Muscle of arm (tissue), 14 donors: ENCODE results near the gene CAND1. TPM values are rescaled to one million over a fixed set of nuclear protein-coding genes. Genes with fewer than 3 reads are reported as not detected.

Experiments
- DNase-seq: peaks from one replicate; pipeline ENCODE4 v3.0.0-alpha.2; 2013
- long read RNA-seq, 11 donors: transcript quantifications; one replicate each; lab custom pipeline, GENCODE V29; 2026
- polyA plus RNA-seq, 12 donors: library from polyadenylated mRNA; unstranded; fragments of 120-200 nt; gene quantifications; one replicate each; pipeline ENCODE4 v1.2.1, GENCODE V29; 2013; ENCODE audit not compliant: insufficient read length in 12 of 12

Gene CAND1
- 100 to 1,000 TPM in 4 of 12 donors, 10 to 100 TPM in 7, not detected in 1; 70.5 to 125 (median 99.3) TPM for polyA plus RNA-seq
- long read RNA-seq, donor 1, full-length matches to known transcripts = 9 of 27 reads
- long read RNA-seq, donor 1, partial matches to known transcripts = 18 of 27 reads
- long read RNA-seq, donor 1, other reads (novel, unspliced or antisense) = 0 of 27 reads
- long read RNA-seq, donor 2, full-length matches to known transcripts = 10 of 16 reads
- long read RNA-seq, donor 2, partial matches to known transcripts = 6 of 16 reads
- long read RNA-seq, donor 2, other reads (novel, unspliced or antisense) = 0 of 16 reads
- long read RNA-seq, donor 3, full-length matches to known transcripts = 2 of 13 reads
- long read RNA-seq, donor 3, partial matches to known transcripts = 11 of 13 reads
- long read RNA-seq, donor 3, other reads (novel, unspliced or antisense) = 0 of 13 reads
- long read RNA-seq, donor 4, full-length matches to known transcripts = 4 of 4 reads
- long read RNA-seq, donor 4, partial matches to known transcripts = 0 of 4 reads
- long read RNA-seq, donor 4, other reads (novel, unspliced or antisense) = 0 of 4 reads
- long read RNA-seq, donor 5 = 0 reads
- long read RNA-seq, donor 6, full-length matches to known transcripts = 6 of 19 reads
- long read RNA-seq, donor 6, partial matches to known transcripts = 13 of 19 reads
- long read RNA-seq, donor 6, other reads (novel, unspliced or antisense) = 0 of 19 reads
- long read RNA-seq, donor 7, full-length matches to known transcripts = 4 of 10 reads
- long read RNA-seq, donor 7, partial matches to known transcripts = 6 of 10 reads
- long read RNA-seq, donor 7, other reads (novel, unspliced or antisense) = 0 of 10 reads
- long read RNA-seq, donor 8, full-length matches to known transcripts = 10 of 22 reads
- long read RNA-seq, donor 8, partial matches to known transcripts = 12 of 22 reads
- long read RNA-seq, donor 8, other reads (novel, unspliced or antisense) = 0 of 22 reads
- long read RNA-seq, donor 9, full-length matches to known transcripts = 7 of 18 reads
- long read RNA-seq, donor 9, partial matches to known transcripts = 11 of 18 reads
- long read RNA-seq, donor 9, other reads (novel, unspliced or antisense) = 0 of 18 reads
- long read RNA-seq, donor 10, full-length matches to known transcripts = 8 of 21 reads
- long read RNA-seq, donor 10, partial matches to known transcripts = 13 of 21 reads
- long read RNA-seq, donor 10, other reads (novel, unspliced or antisense) = 0 of 21 reads
- long read RNA-seq, donor 11, full-length matches to known transcripts = 6 of 25 reads
- long read RNA-seq, donor 11, partial matches to known transcripts = 19 of 25 reads
- long read RNA-seq, donor 11, other reads (novel, unspliced or antisense) = 0 of 25 reads

DNA sequence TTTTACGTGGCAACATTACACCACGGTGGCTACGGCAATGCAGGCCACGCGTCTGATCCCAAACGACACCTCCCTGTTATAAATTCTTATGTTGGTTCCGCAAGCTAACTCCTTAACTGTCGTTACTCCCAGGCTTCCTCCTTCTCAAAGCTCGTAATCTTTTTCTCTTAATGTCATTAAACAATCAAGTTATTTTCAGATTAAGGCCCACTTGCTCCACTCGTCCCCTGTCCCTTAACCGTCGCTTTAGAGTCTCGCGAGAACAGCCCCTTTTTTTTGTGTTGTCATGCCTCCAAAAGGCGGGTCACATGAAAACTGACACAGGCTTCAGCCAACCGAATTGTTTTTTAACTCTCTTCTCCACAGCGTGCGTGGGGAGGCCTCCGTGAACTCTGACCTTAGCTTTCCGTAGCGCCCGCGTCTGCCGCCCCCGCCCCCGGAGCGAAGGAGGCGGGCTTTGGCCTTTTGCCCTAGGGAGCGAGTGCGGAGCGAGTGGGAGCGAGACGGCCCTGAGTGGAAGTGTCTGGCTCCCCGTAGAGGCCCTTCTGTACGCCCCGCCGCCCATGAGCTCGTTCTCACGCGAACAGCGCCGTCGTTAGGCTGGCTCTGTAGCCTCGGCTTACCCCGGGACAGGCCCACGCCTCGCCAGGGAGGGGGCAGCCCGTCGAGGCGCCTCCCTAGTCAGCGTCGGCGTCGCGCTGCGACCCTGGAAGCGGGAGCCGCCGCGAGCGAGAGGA lies at the start of gene CAND1:
CAND1 (plus strand) TSS at position 463 of the 737 bp plus-strand sequence. CDS start 360 bp downstream, outside the sequence.
- peak; percentile 100 for DNase-seq

DNA sequence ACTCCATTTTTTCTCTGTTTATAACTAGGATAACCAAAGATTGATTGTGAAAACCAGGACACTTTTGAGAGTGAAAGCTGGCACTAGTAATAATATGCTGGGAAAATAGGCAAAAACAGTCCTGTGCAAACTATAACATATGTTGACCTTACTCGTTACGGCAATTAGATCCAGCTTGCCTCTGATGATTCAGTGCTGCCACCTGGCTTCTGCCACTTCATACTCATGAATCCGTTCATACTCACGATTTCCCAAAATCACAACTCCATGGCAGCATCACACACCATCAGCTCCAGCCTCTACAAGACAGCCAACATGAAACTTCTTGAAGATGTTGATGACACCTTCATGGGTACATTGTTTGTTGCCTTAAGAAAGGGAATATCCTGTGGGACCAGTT lies 49.1 kb upstream of the CAND1 start:
- DNase-seq = no peak

DNA sequence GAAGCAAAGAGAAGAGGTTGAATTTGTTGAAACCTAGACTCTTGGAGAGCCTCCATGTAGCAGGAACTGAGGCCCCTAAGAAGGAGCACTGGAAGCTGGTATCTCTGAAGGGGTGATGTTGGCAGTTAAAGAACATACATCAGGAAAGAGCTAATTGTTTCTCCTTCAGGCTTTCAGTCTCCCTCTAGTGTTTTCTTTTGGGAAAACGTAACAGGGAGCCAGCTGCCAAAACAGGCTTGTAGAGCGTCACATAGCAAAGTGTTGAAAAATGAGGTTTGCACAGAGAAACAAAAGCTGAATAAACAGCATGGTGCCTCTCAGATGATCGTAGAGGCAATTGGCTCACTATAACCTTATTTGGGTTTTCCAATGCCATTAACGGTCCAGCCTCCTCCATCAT lies 46.9 kb upstream of the CAND1 start:
- DNase-seq = no peak

DNA sequence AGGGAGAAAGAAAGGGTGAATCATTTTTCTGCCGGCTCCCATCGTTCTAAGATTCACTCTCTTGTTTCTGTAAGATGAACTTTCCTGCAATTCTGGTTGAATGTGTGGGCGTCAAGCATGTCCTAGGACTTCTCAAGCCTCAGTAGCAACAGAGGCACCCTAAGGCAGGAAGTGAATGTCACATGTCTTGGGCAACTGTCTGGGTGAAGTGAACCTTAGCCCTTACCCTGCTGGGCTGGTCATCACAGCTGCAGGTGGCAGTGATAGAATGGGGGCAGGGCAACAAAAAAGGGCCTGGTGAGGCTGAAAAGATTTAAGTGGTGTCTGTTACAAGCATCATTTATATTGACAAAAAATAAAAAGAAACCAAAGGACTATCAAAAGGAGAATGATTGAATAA lies 45.9 kb upstream of the CAND1 start:
- no peak for DNase-seq

DNA sequence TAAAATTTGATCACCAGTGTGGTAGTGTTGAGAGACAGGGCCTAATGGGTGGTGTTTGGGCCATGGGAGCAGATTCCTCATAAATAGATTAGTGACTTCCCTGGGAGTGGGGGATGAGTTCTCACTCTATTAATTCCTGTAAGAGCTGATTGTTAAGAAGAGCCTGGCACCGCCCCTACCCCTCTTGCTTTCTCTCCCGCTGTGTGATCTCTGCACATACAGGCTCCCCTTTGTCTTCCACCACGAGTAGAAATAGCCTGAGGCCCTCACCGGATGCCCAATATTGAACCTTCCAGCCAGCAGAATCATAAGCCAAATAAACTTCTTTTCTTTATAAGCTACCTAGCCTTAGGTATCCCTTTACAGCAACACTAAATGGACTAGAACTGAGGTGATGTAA lies 31.9 kb upstream of the CAND1 start:
- no peak for DNase-seq

DNA sequence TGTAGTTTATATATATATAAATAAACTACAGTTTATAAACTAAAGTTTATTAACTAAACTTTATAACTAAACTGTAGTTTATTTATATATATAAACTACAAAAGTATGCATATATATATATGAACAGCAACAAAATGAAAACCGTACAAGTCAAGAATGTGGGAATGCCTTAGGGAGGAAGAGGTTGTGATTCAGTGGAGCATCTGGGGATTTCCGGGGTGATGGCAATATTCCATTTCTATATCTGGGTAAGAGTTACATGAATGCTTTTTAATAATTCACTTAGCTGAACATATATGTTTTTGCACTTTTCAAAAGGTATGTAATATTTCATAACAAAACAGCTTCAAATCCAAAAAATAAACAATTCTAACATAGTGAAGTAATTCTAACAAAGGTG lies 30.1 kb upstream of the CAND1 start:
- no peak for DNase-seq

DNA sequence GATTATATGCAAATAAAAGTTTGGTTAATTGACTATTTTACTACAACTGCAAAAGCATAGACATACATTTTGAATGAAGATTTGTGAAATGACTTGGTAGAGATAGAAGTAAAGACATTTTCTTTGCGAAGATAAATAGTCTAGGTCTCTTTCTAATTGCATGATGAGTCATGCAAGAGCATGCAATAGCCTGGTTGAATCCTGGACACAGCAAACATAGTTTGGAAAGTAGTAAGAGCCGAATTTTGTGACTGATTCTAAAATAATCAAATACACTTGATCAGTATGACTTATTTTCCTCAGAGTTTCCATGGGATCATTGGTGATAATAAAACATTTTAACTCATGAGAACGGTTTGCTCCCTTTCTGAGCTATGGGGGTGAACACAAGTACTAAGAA lies 27.7 kb upstream of the CAND1 start:
- DNase-seq = no peak

DNA sequence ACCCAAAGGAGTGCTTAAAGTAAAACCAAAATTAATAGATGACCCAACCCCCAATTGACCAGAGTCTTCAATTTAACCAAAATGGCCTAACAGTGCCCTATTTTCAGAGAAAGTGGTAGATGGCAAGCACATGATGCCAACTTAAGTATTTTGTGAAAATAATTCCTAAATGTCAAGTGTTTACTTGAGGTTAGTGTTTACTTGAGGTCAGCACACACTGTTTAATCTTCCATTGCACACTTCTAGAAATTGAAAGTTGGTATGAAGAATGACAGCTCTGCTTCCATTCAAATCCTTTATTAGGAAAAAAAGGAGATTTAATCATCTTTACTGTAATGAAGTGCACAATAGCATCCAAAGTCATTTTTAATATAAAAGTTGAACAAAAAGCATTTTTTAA lies 25.9 kb upstream of the CAND1 start:
- DNase-seq = no peak

DNA sequence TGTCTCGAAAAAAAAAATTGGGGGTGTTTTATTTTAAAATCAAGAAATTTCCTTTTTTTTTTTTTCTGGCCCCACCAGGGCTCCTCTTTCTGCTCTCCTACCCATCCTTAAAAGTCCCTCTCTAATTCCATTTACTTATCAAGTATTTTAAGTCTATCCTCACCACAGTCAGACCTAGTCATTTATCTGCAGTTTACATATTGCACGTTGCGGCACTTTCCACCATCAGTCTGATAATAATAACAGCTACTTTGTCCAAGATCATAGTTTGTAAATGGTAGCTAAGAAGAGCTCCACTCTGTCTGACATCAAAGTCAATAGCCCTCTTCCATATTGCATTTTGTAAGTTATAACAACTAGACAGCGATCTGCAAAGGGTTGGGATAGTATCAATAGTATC lies 23.6 kb upstream of the CAND1 start:
- DNase-seq = no peak

DNA sequence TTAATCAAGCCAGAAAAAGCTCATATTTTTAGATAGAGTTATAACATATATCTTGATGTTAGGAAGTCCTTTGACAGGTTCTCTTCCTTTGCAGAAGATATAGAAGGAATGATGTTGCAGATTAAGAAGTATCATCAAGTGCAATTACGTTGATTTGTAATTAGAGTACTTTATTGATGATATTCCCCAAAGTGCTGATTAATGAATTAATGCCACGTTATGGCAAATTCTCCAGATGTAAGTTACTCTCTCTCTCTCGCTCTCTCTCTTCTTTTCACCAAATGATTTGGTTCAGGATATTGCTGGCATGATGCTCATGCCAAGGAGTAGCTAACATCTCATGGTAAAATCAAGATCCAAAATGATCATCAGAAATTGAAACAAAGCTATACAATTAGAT lies 18.1 kb upstream of the CAND1 start:
- DNase-seq = no peak

DNA sequence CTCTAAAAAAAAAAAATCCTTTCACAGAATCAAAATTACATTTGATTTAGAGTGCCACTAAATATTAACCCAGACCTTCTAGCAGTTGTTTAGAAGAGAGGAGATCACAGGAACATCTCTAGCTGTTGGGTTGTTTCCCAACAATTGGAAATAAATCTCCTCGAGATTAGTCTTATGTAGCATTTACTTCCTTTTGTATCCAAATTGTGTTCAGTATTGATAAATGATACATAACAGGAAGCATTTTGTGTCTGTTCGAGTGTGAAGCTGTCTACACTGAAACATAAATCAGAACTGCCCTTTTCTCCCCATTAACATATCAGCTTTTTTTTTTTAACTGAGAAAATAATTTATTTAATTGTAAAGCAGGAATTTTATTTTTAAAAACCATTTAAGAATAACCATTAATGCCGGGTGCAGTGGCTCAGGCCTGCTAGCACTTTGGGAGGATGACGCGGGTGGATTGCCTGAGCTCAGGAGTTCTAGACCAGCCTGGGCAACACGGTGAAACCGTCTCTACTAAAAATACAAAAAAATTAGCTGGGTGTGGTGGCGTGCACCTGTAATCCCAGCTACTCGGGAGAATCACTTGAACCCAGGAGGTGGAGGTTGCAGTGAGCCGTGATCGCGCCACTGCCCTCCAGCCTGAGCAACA lies 14.7 kb upstream of the CAND1 start:
- no peak for DNase-seq

DNA sequence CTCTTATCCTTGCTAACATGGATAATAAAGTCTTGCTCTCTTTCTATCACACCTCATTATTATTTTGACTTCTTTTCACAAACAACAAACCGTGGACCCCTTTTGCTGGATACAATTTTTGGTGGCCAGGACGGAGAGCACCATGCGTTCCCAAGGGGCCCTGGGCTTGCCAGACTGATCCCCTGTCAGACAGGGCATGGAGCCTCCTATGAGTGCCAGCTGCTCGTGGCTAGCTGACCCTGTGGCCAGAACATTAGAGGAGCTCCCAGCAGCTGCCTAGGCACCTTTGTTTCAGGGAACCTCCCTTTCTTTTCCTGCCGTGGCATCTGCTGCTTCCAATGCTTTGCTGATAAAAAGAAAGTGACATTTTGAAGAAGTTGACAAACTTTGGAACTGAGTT lies 12.5 kb upstream of the CAND1 start:
- DNase-seq = no peak

DNA sequence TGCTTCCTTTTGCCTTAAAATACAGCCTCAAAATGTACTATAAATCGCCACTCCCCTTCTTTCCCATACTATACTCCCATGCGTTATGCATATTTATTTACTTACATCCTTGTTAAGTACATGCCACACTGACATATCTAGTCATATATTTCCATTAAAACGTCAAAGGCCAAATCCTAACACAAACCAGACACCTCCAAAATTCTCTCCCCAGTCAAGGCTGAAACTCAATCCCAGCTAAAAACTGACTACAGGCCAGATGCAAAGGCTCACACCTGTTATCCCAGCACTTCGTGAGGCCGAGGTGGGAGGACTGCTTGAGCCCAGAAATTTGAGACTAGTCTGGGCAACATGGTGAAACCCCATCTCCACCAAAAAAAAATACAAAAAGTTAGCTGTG lies 5.7 kb upstream of the CAND1 start:
- DNase-seq = no peak

DNA sequence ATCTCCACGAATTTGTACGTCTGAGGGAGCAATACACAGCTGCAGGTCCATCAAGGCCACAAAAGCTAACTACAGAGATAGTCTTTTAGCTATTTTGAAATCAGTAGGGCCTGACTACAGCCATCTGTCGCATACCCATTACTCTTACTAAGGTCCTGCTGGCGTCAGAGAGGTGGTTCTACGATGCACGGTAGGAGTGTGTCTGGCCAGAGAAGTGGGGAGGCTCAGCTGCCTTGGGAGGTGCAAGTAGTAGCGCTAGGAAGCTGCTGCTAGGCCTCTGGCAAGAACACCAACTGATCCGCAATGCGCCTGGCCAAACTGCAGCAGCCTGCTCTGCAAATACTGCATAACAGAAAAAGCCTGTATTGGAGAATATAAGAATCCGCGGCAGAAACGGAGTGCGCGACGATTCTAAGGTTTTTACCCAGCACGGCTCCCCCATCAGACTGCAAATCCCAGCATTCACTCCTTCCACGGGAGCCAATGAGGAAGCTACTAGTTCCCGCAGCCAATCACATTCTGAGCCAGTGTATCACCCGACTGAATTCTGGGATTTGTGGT lies 743 bp upstream of the CAND1 start:
- peak; percentile 98 for DNase-seq

DNA sequence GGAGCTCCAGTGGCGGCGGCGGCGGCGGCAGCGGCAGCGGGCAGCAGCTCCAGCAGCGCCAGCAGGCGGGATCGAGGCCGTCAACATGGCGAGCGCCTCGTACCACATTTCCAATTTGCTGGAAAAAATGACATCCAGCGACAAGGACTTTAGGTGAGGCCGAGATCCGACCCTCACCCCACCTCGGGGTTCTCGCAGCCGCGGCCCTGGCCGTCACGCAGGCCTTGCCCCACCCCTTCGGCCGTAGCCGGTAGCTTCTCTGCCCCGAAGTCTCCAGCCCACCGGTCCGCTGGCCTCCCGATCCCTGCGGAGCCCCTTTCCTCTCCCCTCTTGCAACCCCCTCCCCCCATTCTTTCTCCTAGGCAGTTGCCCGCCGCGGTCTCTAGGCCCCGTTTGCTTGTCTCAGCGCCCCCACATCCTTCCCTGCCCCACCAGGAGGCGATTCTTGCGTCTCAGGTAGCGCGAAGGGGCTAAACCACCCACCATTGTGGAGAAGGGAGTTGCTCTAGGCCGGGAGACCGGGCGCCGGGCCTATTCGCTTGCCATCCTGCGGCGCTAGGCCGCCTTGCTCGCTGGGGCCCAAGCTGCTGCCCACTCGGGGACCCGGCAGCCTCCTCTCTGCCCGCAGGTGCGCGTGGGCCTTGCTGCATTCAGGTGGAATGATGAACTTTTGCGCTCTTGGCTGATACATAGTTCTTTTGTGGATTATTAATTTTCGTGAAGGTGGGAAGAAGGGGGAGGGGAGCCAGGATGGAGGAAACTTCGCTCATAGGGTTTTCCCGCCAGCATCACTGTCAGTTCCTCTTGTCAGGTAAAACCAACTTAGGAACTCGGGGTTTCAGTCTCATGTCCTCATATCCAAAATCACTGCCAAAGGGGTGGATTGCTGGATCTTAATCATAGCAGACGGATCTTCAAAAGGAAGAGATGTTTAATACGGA lies 745 bp downstream of the CAND1 start:
- peak; percentile 56 for DNase-seq

DNA sequence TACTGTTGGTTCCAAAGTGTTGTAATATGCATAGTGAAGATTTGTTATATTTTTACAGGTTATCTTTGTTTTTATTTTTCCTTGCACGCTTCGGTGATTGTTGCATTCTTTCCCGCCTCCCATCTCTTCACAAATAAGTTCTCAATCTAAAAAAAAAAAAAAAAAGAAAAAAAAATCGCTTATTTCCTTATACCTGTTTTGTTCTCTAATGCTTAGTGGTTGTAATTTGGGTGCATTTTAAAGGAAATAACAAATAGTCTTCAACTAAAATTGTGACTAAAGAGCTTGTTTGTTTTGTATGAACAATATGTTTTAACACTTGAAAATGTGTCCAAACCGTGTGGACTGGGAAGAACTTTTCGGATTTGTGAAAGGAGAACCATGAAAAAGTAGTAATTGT lies 1.5 kb downstream of the CAND1 start:
- no peak for DNase-seq

DNA sequence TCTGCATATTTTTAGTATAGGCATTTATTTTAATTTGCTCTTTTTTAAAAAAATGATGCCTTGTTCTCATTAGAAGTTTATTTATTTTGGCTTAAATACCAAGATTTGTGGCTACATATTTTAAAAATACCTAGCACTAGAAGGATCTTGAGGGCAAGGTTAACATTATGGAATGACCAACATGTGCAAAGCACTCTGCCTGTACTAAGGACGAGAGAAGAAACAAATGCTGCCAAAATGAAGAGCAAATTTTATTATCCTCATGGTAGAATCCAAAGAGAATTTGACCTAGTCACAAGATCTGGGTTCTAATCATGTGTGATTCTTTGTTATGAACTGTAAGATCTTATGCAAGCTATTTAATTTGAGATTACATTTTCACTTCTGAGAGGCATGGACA lies 2.8 kb downstream of the CAND1 start:
- no peak for DNase-seq

DNA sequence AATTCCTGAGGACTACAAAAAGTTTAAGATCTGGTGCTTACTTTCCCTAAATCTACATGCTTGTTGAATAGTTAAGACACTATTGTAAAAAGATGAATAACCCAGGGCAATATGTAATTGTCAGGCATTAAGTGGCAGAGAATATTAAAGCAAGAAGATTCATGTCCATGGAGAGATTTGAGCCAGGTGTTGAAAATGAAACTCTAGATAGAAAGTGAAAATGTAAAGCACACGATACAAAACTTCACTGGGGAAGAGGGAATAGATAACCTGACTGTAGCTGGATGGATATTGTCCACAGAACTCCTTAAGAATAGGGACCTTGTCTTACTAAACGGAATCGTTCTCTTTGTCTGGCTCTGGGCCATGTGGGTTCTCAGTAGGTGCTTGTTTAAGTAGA lies 5.0 kb downstream of the CAND1 start:
- DNase-seq = no peak

DNA sequence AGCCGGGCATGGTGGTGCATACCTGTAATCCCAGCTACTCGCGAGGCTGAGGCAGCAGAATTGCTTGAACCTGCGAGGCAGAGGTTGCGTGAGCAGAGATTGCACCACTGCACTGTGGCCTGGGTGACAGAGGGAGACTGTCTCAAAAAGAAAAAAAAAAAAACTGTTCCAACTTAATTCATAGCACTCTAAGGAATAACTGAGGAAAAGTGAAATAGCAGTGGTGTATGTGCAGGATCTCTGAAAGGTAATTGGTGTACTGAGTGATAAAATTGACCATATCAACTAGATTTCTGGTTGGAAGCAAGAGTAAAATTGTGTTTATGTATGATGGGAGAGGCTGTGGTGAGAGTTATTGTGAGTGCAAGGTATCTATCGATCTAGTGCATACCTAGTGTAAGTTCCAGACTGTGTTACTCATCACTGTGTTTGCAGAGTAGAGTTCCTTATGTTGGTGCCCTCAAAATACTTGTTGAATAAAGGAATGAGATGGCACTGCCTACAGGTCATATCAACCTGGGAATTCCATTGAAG lies 6.3 kb downstream of the CAND1 start:
- no peak for DNase-seq
